GM18505 (cell line): ENCODE results near the gene GRM3.

ENCODE experiments used
- ATAC-seq: cut with Tn5 transposase; IDR thresholded peaks from one replicate; pipeline ENCODE4 v1.9.1; 2021; ENCODE audit not compliant: unreplicated experiment
- POLR2A ChIP-seq: IDR thresholded peaks from 4 replicates; pipeline ENCODE4 v1.6.1; 2011; ENCODE audit warnings: borderline replicate concordance; ENCODE audit not compliant: insufficient read depth, insufficient read length; ENCODE audit errors: extremely low read depth

Gene GRM3

GRCh38 chr7:86747698-86748097, 104.0 kb downstream of the GRM3 start:
- no peak for TF ChIP-seq POLR2A
- no peak for ATAC-seq

DNA sequence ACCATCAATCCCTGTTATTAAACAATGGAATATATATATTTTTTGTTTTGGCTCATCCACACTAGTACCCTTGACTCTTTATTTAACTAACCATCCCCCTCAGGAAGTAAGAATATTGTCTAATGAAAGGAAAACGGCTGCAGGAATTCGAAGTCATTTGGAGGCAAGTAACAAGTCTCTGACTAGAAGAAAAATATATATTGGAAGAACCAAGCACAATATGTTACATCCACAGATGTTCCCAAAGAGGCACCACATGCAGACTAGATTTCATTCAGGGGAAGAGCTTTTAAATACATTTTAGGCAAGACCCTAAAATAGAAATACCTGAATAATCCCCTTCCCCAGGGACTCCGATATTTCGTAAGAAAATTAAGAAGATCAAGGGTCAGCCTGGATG, 104.5 kb downstream of the GRM3 start:
- no peak for TF ChIP-seq POLR2A
- ATAC-seq: no peak

DNA sequence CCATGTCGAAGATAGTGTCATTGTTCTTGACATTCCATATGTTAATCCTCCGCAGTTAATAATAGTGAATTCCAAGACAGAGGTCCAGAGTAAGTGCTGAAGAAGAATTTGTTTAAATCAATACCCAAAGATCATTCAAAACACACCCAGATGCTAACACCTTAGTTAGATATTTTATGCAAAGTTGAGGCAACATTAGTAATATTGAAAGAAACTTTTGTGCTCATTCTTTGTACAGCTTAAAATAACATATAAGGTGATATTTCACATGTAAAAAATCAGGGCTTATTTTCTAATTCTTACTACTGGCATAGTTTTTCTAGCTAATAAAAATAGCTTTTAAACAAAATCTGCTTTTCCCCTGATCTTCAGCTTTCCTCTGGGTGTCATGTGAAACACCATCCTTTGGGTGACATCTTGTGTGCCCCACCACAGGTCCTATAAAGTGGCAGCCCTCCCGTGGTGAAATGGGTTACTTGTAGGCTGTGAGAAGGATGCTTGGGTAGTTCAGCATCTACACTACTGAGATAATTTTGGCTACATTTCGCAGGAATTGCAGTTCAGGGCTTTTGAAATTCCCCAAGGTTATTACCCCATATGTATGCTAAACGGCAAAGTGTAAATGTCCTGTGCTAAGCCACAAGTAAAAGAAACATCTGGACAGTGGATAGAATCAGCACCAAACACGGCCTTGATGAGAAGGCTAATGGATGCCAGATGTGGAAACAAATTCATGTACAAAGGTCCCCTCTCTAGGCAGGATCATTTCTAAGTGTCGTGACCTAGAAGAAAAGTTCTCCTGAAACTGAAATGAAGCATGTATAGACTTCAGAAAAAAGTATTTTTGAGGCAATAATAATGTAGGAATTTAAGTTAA, 105.4 kb downstream of the GRM3 start:
- no peak for ATAC-seq
- no peak for TF ChIP-seq POLR2A

DNA sequence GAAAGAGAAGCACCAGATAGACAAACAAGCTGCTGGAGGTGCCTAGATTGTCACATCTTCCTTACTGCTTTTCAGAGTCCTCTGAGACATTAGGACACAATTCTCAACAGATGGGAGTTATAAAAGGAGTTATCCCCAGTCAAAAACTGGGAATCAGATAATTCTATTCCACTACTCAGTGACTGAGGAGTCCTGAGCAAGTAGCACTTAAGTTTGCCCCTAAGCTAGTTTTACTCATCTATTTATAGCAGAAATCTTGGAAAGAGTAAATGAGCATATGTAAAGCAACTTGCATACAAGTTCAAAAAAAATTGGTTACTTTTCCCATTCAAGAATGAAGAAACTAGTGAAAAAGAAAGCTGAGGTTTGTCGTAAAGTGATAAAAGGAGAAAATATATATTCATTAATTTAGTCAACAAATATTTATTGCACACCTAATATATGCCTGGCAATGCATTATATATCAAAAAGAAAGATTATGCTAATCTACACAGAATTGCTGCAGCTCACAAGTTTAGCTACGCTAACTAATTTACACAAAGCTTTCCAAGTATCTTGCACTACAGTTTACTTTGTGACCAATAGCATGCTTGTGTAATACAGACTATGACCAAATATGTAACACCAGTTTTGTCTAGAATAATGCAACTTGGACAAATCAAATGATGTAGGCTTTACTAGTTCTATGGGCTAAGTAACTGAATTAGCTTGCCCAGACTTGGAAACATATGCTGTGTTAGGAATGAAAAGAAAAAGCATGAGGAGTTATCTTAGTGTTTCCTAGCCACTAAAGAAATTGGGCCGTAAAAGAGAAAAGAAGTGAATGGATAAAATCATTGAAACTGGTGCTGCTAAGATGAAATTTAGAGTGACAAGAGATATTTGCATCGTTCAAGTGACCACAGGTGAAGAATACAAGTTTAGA, 106.3 kb downstream of the GRM3 start:
- TF ChIP-seq POLR2A: no peak
- ATAC-seq: no peak

GRCh38 chr7:86760236-86760635, 116.5 kb downstream of the GRM3 start:
- no peak for ATAC-seq
- no peak for TF ChIP-seq POLR2A

DNA sequence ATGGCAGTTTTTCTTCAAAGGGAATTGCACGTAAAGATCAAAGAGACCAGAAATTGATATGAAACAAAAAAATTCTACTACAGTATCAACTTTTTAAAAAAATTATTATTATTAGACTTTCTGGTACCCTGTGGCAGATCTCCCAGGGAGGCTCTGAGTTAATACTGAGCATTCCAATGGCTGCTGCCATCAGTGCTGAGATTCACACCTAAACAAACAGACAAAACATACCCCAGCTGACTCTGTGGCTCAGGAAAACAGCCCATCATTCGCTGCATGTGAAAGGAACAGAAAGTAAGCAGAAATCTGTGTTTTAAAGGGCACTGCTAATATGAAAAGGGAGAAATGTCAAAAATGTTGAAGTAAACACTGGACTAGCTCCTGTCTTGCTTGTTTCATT, 118.4 kb downstream of the GRM3 start:
- ATAC-seq: no peak
- TF ChIP-seq POLR2A: no peak

DNA sequence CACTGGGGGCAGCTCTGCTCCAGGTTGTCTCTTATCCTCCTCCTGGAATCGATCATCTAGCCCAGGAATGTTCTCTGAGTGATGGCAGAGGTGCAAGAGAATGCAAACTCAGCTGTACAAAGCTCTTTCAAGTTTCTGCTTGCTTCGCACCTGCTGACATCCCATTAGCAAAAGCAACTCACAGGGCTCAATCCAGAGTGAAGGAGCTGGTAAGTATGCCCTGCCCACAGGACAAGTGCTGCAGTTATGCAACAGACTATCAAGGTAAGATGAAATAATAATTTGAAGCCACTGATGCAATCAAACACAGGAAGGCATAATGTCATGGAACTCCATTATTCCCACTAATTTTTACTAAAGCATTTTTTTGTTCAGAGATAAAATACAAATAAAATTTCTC, 122.2 kb downstream of the GRM3 start:
- ATAC-seq: no peak
- no peak for TF ChIP-seq POLR2A

GRCh38 chr7:86768394-86768793, 124.7 kb downstream of the GRM3 start:
- peak; percentile 48 for ATAC-seq
- no peak for TF ChIP-seq POLR2A

GRCh38 chr7:86768967-86769760, 125.5 kb downstream of the GRM3 start:
- TF ChIP-seq POLR2A: no peak
- ATAC-seq: peak; percentile 74

DNA sequence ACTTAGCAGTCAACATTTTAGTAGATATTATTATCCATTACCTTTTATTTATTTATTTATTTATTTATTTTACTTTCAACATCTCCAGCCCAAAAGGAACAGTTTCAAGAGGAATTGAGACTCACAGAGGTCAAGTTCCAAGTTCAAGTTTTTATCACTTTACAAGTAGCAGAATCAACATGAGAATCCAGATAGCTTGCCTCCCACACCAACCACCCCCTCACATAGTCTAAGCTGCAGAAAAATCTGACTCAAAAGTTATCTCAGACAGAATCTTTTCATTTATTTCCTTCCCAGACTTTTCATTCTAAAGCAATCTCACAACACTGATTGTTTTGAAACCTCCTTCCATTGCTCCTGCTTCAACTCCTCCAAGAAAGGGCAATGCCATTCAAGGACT, 129.6 kb downstream of the GRM3 start:
- ATAC-seq: no peak
- TF ChIP-seq POLR2A: no peak

DNA sequence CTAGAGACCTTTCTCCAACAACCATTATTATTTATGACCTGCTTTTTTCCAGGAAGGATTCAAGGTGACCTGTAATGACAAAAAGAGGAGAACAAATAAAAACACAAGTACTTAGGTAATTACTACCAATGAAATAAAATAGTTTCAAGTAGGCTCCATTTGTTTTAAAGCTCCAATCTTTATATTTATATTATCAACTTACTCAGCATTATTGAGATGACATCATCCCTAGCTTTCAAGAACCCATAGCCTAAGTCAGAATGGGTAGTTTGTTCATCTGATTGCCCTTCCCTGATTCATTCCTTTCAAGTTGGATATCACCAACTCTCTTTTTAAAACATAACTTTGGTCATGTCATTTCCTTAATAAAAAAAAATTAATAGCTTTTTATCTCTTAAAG, 131.5 kb downstream of the GRM3 start:
- ATAC-seq: no peak
- no peak for TF ChIP-seq POLR2A

GRCh38 chr7:86776136-86776535, 132.4 kb downstream of the GRM3 start:
- ATAC-seq: no peak
- TF ChIP-seq POLR2A: no peak

GRCh38 chr7:86778271-86778670, 134.6 kb downstream of the GRM3 start:
- no peak for ATAC-seq
- TF ChIP-seq POLR2A: no peak
